H9 (cell line): ENCODE measurements around the gene ERC1. TPM values are rescaled to one million over a fixed set of nuclear protein-coding genes. Genes with fewer than 3 reads are reported as not detected.

Experiments used
- DNase-seq: peaks from one replicate; pipeline ENCODE4 v3.0.0-alpha.2; 2017
- H2AFZ ChIP-seq: one replicate; pipeline ENCODE4 v1.6.1; 2013; ENCODE audit warnings: mild to moderate bottlenecking, low read length, control low read depth, moderate library complexity
- H2AK5ac ChIP-seq: 2 replicates; pipeline ENCODE4 v1.6.1; 2013; ENCODE audit warnings: low read length, control low read depth, mixed read lengths; ENCODE audit not compliant: insufficient read length
- H2BK120ac ChIP-seq: one replicate; pipeline ENCODE4 v1.6.1; 2013; ENCODE audit warnings: low read depth, mild to moderate bottlenecking, low read length, control low read depth, inconsistent platforms; ENCODE audit not compliant: poor library complexity, severe bottlenecking
- H2BK12ac ChIP-seq: 2 replicates; pipeline ENCODE4 v1.6.1; 2013; ENCODE audit warnings: low read length, control low read depth, mixed read lengths, low read depth; ENCODE audit not compliant: insufficient read length
- H2BK15ac ChIP-seq: 2 replicates; pipeline ENCODE4 v1.6.1; 2013; ENCODE audit warnings: low read depth, low read length, control low read depth
- H2BK20ac ChIP-seq: one replicate; pipeline ENCODE4 v1.6.1; 2013; ENCODE audit warnings: low read depth, mild to moderate bottlenecking, low read length, control low read depth, inconsistent platforms; ENCODE audit not compliant: poor library complexity, severe bottlenecking
- H2BK5ac ChIP-seq: 2 replicates; pipeline ENCODE4 v1.6.1; 2013; ENCODE audit warnings: low read length, control low read depth, mixed read lengths; ENCODE audit not compliant: insufficient read length
- H3K14ac ChIP-seq: 2 replicates; pipeline ENCODE4 v1.6.1; 2013; ENCODE audit warnings: low read length, control low read depth; ENCODE audit not compliant: insufficient read depth
- H3K18ac ChIP-seq: 2 replicates; pipeline ENCODE4 v1.6.1; 2013; ENCODE audit warnings: low read depth, mild to moderate bottlenecking, mixed read lengths, low read length, control low read depth; ENCODE audit not compliant: insufficient read length
- H3K23ac ChIP-seq: 2 replicates; pipeline ENCODE4 v1.6.1; 2013; ENCODE audit warnings: low read length, control low read depth, mixed read lengths, low read depth; ENCODE audit not compliant: insufficient read length
- H3K23me2 ChIP-seq: 2 replicates; pipeline ENCODE4 v1.6.1; 2013; ENCODE audit warnings: low read depth, mild to moderate bottlenecking, mixed read lengths, low read length, control low read depth; ENCODE audit not compliant: insufficient read length, poor library complexity, severe bottlenecking
- H3K27ac ChIP-seq: 2 replicates; pipeline ENCODE4 v1.5.1; 2013; ENCODE audit warnings: low read length, control low read depth, mixed read lengths, low read depth; ENCODE audit not compliant: insufficient read length
- H3K27me3 ChIP-seq: 2 replicates; pipeline ENCODE4 v1.6.1; 2013; ENCODE audit warnings: low read length, control low read depth, inconsistent platforms; ENCODE audit not compliant: insufficient read depth
- H3K4ac ChIP-seq: 2 replicates; pipeline ENCODE4 v1.6.1; 2013; ENCODE audit warnings: low read depth, mild to moderate bottlenecking, control low read depth, inconsistent platforms, low read length, moderate library complexity
- H3K4me1 ChIP-seq: 2 replicates; pipeline ENCODE4 v1.6.1; 2013; ENCODE audit warnings: low read length, control low read depth, inconsistent platforms; ENCODE audit not compliant: insufficient read depth
- H3K4me2 ChIP-seq: 2 replicates; pipeline ENCODE4 v1.6.1; 2013; ENCODE audit warnings: low read length, control low read depth, mixed read lengths; ENCODE audit not compliant: insufficient read length, insufficient read depth
- H3K56ac ChIP-seq: 2 replicates; pipeline ENCODE4 v1.6.1; 2013; ENCODE audit warnings: low read depth, mild to moderate bottlenecking, mixed read lengths, low read length, control low read depth; ENCODE audit not compliant: insufficient read length
- H3K79me1 ChIP-seq: 2 replicates; pipeline ENCODE4 v1.6.1; 2013; ENCODE audit warnings: low read depth, mild to moderate bottlenecking, moderate library complexity, low read length, control low read depth, inconsistent platforms; ENCODE audit not compliant: insufficient read depth, poor library complexity, severe bottlenecking
- H3K79me2 ChIP-seq: 2 replicates; pipeline ENCODE4 v1.6.1; 2013; ENCODE audit warnings: low read length, control low read depth, inconsistent platforms; ENCODE audit not compliant: insufficient read depth
- H3K9ac ChIP-seq: 2 replicates; pipeline ENCODE4 v1.6.1; 2013; ENCODE audit warnings: low read length, control low read depth, mixed read lengths; ENCODE audit not compliant: insufficient read length; ENCODE audit errors: extremely low read depth
- H3K9me3 ChIP-seq: one replicate; pipeline ENCODE4 v1.6.1; 2013; ENCODE audit warnings: low read depth, low read length, inconsistent platforms; ENCODE audit not compliant: control insufficient read depth
- H3T11ph ChIP-seq: one replicate; pipeline ENCODE4 v1.6.1; 2013; ENCODE audit warnings: mild to moderate bottlenecking, low read length, control low read depth, inconsistent platforms
- H4K20me1 ChIP-seq: one replicate; pipeline ENCODE4 v1.6.1; 2013; ENCODE audit not compliant: control insufficient read depth, insufficient read length, insufficient read depth
- H4K5ac ChIP-seq: 2 replicates; pipeline ENCODE4 v1.6.1; 2013; ENCODE audit warnings: low read depth, mild to moderate bottlenecking, mixed read lengths, low read length, control low read depth; ENCODE audit not compliant: insufficient read length
- H4K8ac ChIP-seq: replicated peaks from 2 replicates; pipeline ENCODE4 v1.6.1; 2013; ENCODE audit warnings: low read length, control low read depth, mixed read lengths, low read depth; ENCODE audit not compliant: insufficient read length
- H4K91ac ChIP-seq: 2 replicates; pipeline ENCODE4 v1.6.1; 2013; ENCODE audit warnings: low read depth, mild to moderate bottlenecking, moderate library complexity, mixed read lengths, low read length, control low read depth; ENCODE audit not compliant: insufficient read length
- H3K27ac Mint-ChIP-seq, 3 experiments: 2 replicates in 2 of 3; 3 replicates in 1 of 3; pipeline ENCODE4 v1.8.0; 2020 to 2021; ENCODE audit warnings: mixed read lengths in 3 of 3, mild to moderate bottlenecking in 1 of 3, moderate library complexity in 1 of 3
- H3K27me3 Mint-ChIP-seq: 2 replicates; pipeline ENCODE4 v1.8.0; 2021; ENCODE audit warnings: low read depth, mild to moderate bottlenecking, moderate library complexity, mixed read lengths
- H3K36me3 Mint-ChIP-seq, 3 experiments: 2 replicates in 2 of 3; 3 replicates in 1 of 3; pipeline ENCODE4 v1.8.0; 2020 to 2021; ENCODE audit warnings: low read depth in 3 of 3, mixed read lengths in 3 of 3; ENCODE audit not compliant: insufficient read depth in 1 of 3
- H3K4me1 Mint-ChIP-seq, 2 experiments: 2 replicates each; pipeline ENCODE4 v1.8.0; 2020; ENCODE audit warnings: mixed read lengths in 2 of 2
- H3K4me3 Mint-ChIP-seq, 2 experiments: 2 replicates in 1 of 2; 3 replicates in 1 of 2; pipeline ENCODE4 v1.8.0; 2020 to 2021; ENCODE audit warnings: mild to moderate bottlenecking in 2 of 2, mixed read lengths in 2 of 2, moderate library complexity in 1 of 2
- H3K9me3 Mint-ChIP-seq, 2 experiments: 2 replicates in 1 of 2; 3 replicates in 1 of 2; pipeline ENCODE4 v1.8.0; 2020; ENCODE audit warnings: mild to moderate bottlenecking in 2 of 2, mixed read lengths in 2 of 2, moderate library complexity in 1 of 2
- CTCF ChIP-seq: fragments of 200-600 bp; sonication (generic); conservative IDR thresholded peaks from 3 replicates; pipeline ENCODE4 v1.8.0; 2021; ENCODE audit warnings: antibody characterized with exemption, mild to moderate bottlenecking
- WGBS: extraction: QIAGEN DNeasy Blood & Tissue Kit; methylation state at CpG from one replicate; pipeline ENCODE4 v1.1.7; 2013; ENCODE audit warnings: missing lambda C conversion rate, low lambda C conversion rate, mixed read lengths; ENCODE audit not compliant: insufficient read length; ENCODE audit errors: extremely low coverage; 5-methylcytosine and 5-hydroxymethylcytosine counted together
- total RNA-seq: library from RNA; stranded (reverse); gene quantifications from 2 replicates; pipeline ENCODE4 v1.2.1, GENCODE V29; 2021

The ERC1 gene
- total RNA-seq, 1 experiment from 2014 or later, result 51.2 TPM

- Histone ChIP-seq H4K5ac (no peak overlapping the region), H3K4me2 (no peak overlapping the region), H3K79me1 (no peaks in the 10 kb centered on the region), H2BK15ac (no peak overlapping the region), H3K18ac (no peak overlapping the region), H2AK5ac (no peak overlapping the region), H2BK20ac (no peak overlapping the region), H4K91ac (no peak overlapping the region), H2BK120ac (no peak overlapping the region), H2BK5ac (no peak overlapping the region), H3K4ac (no peak overlapping the region), H3K9ac (no peak overlapping the region), H4K20me1 (no peaks in the 10 kb centered on the region), H3K14ac (no peak overlapping the region), H2AFZ (no peak overlapping the region), H4K8ac (no peak overlapping the region), H3K79me2 (no peaks in the 10 kb centered on the region), H3K27me3 (no peaks in the 10 kb centered on the region), H3K56ac (no peak overlapping the region), H3K27ac (no peak overlapping the region), H3K4me1 (no peaks in the 10 kb centered on the region), H3K23me2 (no peaks in the 10 kb centered on the region), H3K9me3 (no peaks in the 10 kb centered on the region), H2BK12ac (no peak overlapping the region), H3K23ac (no peak overlapping the region), H3T11ph (no peak overlapping the region)
- Mint-ChIP-seq H3K4me1 (no peaks in the 10 kb centered on the region), H3K36me3 (no peaks in the 10 kb centered on the region), H3K4me3 (no peak overlapping the region), H3K27ac (no peak overlapping the region), H3K27me3 (no peaks in the 10 kb centered on the region), H3K9me3 (no peaks in the 10 kb centered on the region)
- no CpG with 5 or more reads among the region's 4 CpGs for WGBS
- no peak for DNase-seq
- TF ChIP-seq CTCF, result no peak
Measured at GRCh38 chr12:1429980-1430379, 439.0 kb downstream of the ERC1 start.
